Peyer's patch (tissue), 4 donors: ENCODE results near the gene TMPRSS15. TPM values are rescaled to one million over a fixed set of nuclear protein-coding genes. Genes with fewer than 3 reads are reported as not detected.
"Not testable (repeated sequence)": the region's sequence is repeated elsewhere in the genome, so short reads cannot be mapped to it uniquely, and the experiment has no call there.

Experiments
- DNase-seq, 3 donors: peaks; one replicate each; pipeline ENCODE4 v3.0.0-alpha.2; 2017 to 2019
- H3K27ac ChIP-seq, 4 donors: fragments of 200-600 bp; sonication (generic); one replicate each; pipeline ENCODE4 v1.5.1; 2016 to 2019
- H3K27me3 ChIP-seq, 2 donors: fragments of 200-600 bp; sonication (generic); one replicate each; pipeline ENCODE4 v1.5.1; 2019
- H3K36me3 ChIP-seq, 3 donors: fragments of 200-600 bp; sonication (generic); one replicate each; pipeline ENCODE4 v1.5.1; 2016 to 2019
- H3K4me1 ChIP-seq, 4 donors: fragments of 200-600 bp; sonication (generic); one replicate each; pipeline ENCODE4 v1.5.1; 2016 to 2019
- H3K4me3 ChIP-seq, 4 donors: fragments of 200-600 bp; sonication (generic); 1 replicate in 3 of 4; 2 replicates in 1 of 4; pipeline ENCODE4 v1.5.1; 2016 to 2019; ENCODE audit warnings: mild to moderate bottlenecking in 1 of 4
- H3K9me3 ChIP-seq, 4 donors: fragments of 200-600 bp; sonication (generic); one replicate each; pipeline ENCODE4 v1.5.1; 2016 to 2019; ENCODE audit warnings: mild to moderate bottlenecking in 1 of 4
- POLR2A ChIP-seq, 2 donors: fragments of 450-650 bp; IDR thresholded peaks; one replicate each; pipeline ENCODE4 v1.5.1; 2017; ENCODE audit warnings: antibody characterized with exemption in 2 of 2, mild to moderate bottlenecking in 2 of 2, moderate library complexity in 2 of 2
- total RNA-seq, 4 donors: library from RNA; depleted of rRNA; stranded (reverse); fragments of >200 nt; gene quantifications; one replicate each; pipeline ENCODE4 v1.1.0, GENCODE V29; 2016
- TF ChIP-seq, protein P1 (sequence below), 6 experiments: fragments of 450-650 bp in 4 of 6; fragments of 200-600 bp in 2 of 6; sonication (generic) in 1 of 6; IDR thresholded peaks; one replicate each; pipeline ENCODE4 v1.5.1; 2017 to 2019; ENCODE audit warnings: antibody characterized with exemption in 6 of 6, mild to moderate bottlenecking in 3 of 6, moderate library complexity in 1 of 6

Gene TMPRSS15
- total RNA-seq, 4 donors from 2014 or later, result 18.0 to 70.0 (median 39.9) TPM; not detected in 1

DNA sequence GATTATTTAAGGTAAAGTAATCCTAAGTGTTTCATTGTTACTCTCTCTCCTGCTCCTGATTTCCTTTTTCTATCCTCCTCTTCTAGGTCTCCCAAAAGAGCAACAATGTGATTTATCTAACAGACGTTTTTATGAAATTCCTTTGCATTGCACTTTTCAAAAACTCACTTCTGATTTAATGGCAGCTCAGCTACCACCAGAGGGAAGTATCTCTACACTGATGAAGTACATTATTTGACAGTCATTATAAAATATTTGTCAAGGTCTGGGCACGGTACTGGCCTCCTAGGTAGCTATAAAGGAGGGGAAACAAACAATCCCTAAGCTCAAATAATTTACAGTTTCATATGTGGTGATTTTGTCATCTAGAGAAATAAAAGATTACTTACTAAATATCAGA, 15.6 kb downstream of the TMPRSS15 start:
- Histone ChIP-seq H3K9me3 (no peaks in the 10 kb centered on the region), H3K36me3 (no peaks in the 10 kb centered on the region), H3K4me3 (no peak overlapping the region), H3K27ac (no peak overlapping the region), H3K27me3 (no peaks in the 10 kb centered on the region), H3K4me1 (no peaks in the 10 kb centered on the region)
- no peak for TF ChIP-seq POLR2A (IDR thresholded peaks at IDR 0.05)
- TF ChIP-seq, protein P1, sequence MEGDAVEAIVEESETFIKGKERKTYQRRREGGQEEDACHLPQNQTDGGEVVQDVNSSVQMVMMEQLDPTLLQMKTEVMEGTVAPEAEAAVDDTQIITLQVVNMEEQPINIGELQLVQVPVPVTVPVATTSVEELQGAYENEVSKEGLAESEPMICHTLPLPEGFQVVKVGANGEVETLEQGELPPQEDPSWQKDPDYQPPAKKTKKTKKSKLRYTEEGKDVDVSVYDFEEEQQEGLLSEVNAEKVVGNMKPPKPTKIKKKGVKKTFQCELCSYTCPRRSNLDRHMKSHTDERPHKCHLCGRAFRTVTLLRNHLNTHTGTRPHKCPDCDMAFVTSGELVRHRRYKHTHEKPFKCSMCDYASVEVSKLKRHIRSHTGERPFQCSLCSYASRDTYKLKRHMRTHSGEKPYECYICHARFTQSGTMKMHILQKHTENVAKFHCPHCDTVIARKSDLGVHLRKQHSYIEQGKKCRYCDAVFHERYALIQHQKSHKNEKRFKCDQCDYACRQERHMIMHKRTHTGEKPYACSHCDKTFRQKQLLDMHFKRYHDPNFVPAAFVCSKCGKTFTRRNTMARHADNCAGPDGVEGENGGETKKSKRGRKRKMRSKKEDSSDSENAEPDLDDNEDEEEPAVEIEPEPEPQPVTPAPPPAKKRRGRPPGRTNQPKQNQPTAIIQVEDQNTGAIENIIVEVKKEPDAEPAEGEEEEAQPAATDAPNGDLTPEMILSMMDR (IDR thresholded peaks at IDR 0.05), result peak in 4 of 6 experiments; percentile 8 to 52 (median 46)
- no peak for DNase-seq

DNA sequence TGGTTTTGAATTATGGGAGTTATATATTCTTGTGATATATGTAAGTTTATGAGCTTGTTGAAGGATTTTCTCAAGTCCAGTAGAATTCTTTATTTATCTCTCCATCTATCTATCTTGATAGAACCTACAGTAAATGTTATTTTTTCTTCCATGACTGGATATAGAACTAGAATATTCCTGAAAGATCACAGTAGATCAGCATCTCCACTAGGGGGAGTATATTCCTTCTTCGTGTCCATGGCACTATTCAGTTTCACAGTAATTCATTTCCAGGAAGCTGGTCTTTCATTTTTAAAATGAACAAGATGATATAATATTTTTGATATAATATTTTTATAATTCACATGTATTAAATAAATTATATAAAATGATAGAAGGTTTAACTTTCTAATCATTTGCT, 18.8 kb downstream of the TMPRSS15 start:
- Histone ChIP-seq H3K36me3 (no peaks in the 10 kb centered on the region), H3K4me3 (no peak overlapping the region), H3K27me3 (no peaks in the 10 kb centered on the region), H3K27ac (no peak overlapping the region), H3K4me1 (no peaks in the 10 kb centered on the region), H3K9me3 (no peaks in the 10 kb centered on the region)
- no peak for TF ChIP-seq POLR2A (IDR thresholded peaks at IDR 0.05)
- TF ChIP-seq, protein P1 (IDR thresholded peaks at IDR 0.05), result peak in 4 of 6 experiments; percentile 45 to 64 (median 59)
- DNase-seq, result no peak

DNA sequence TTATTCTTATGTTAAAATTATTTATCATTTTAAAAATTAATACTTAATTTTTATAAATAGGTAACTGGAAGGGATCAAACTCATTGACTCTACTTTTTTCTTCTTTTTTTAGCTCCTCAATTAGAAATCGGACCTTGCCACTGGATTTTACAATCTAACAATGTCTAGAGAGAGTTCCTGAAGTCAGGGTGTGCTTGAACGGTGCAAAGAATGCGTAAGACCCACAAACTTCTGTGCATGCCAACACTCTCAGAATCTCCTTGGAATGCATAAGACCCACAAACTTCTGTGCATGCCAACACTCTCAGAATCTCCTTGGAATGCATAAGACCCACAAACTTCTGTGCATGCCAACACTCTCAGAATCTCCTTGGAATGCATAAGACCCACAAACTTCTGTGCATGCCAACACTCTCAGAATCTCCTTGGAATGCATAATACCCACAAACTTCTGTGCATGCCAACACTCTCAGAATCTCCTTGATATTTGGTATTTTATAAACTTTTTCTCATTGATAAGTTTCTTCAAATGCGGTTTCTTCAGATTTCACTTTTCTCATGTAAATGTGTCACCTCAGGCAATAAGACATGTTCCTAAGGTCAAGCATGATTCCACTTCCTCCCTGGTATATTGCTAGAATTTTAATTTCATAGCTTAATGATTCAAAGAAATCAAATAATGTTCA, 20.5 kb downstream of the TMPRSS15 start:
- not testable (repeated sequence) for H3K9me3 ChIP-seq, DNase-seq, H3K36me3 ChIP-seq, H3K27ac ChIP-seq, H3K4me1 ChIP-seq, H3K27me3 ChIP-seq, H3K4me3 ChIP-seq

DNA sequence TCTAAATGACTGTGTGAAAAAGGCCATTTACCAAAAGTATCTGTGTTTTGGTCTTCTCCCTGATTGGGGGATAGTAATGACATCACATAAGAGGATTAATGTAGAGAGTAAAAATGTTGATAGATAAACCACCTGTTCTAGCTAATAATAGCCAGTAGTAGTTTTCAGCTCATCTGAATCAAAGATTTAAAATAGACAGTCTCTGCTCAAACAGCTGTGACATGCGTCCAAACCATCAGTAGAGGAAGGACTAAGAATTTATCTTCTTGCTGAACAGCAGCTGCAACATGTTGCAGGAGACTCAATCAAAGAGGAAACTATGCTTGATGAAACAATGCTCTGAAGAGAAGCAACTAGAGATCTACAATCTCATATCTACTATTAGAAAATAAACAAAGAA, 21.4 kb downstream of the TMPRSS15 start:
- Histone ChIP-seq H3K9me3 (no peaks in the 10 kb centered on the region), H3K36me3 (no peaks in the 10 kb centered on the region), H3K27me3 (no peaks in the 10 kb centered on the region), H3K27ac (no peak overlapping the region), H3K4me1 (no peaks in the 10 kb centered on the region), H3K4me3 (no peak overlapping the region)
- TF ChIP-seq POLR2A (IDR thresholded peaks at IDR 0.05), result no peak
- TF ChIP-seq, protein P1 (IDR thresholded peaks at IDR 0.05), result no peak
- no peak for DNase-seq

DNA sequence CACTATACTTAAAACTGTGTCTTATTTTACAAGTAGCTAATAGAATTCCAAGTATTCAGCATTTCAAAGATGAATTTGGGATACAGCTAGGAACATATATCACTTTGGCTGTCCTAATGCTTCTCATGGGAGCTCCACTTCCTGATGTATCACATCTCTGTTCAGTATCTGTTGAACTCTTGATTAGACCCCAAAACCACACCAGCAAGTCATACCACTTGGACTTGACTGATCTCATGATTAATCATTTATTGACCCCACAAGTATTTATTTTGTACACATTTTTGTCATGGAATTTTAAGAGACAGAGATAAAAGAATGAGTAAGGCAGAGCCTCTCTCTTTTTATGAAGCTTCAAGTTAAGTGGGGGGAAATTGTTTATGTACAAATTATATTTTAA, 30.0 kb downstream of the TMPRSS15 start:
- no peaks in the 10 kb centered on the region for H3K4me1 ChIP-seq
- H3K27ac ChIP-seq, result no peak overlapping the region
- no peak for DNase-seq
- no peak for TF ChIP-seq POLR2A (IDR thresholded peaks at IDR 0.05)
- TF ChIP-seq, protein P1 (IDR thresholded peaks at IDR 0.05), result no peak
- H3K36me3 ChIP-seq, result no peaks in the 10 kb centered on the region
- H3K27me3 ChIP-seq, result no peaks in the 10 kb centered on the region
- H3K4me3 ChIP-seq, result no peak overlapping the region
- no peaks in the 10 kb centered on the region for H3K9me3 ChIP-seq

DNA sequence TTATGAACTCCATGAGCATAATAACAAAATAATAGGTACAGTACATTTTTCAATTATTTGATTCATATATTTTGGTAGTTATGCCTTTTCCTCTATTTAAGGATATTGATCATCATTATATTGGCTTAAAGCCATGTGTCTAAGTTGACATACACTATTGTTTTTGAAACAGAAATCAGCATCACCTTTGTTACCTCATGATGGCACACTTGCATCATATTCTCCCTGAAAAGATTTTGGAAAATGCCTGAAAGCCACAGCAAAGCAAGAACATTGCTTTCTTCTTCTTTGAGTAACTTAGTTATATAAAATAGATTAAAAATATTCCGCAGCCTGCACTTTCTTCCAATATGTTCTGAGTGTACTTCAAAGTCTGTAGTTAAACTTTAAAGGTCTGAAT, 33.3 kb downstream of the TMPRSS15 start:
- Histone ChIP-seq H3K9me3 (no peaks in the 10 kb centered on the region), H3K27ac (no peak overlapping the region), H3K4me1 (no peaks in the 10 kb centered on the region), H3K27me3 (no peaks in the 10 kb centered on the region), H3K4me3 (no peak overlapping the region), H3K36me3 (no peaks in the 10 kb centered on the region)
- DNase-seq, result no peak
- no peak for TF ChIP-seq POLR2A (IDR thresholded peaks at IDR 0.05)
- TF ChIP-seq, protein P1 (IDR thresholded peaks at IDR 0.05), result no peak
